HG03175 (cell line): ENCODE measurements around the gene SAYSD1.

ENCODE experiments used
- ATAC-seq: cut with Tn5 transposase; IDR thresholded peaks from one replicate; pipeline ENCODE4 v1.9.1; 2021; ENCODE audit warnings: mild to moderate bottlenecking, moderate library complexity; ENCODE audit not compliant: unreplicated experiment

Gene SAYSD1

GRCh38 chr6:39058471-39059147 is 56.4 kb downstream of the SAYSD1 start:
- no peak for ATAC-seq

- ATAC-seq, result no peak
These were observed 57.5 kb downstream of the SAYSD1 start for GRCh38 chr6:39057251-39058155.

- no peak for ATAC-seq
These were observed 58.3 kb downstream of the SAYSD1 start for GRCh38 chr6:39056681-39057080.

GRCh38 chr6:39056191-39056590 is 58.8 kb downstream of the SAYSD1 start:
- no peak for ATAC-seq

GRCh38 chr6:39055661-39056060 is 59.3 kb downstream of the SAYSD1 start:
- no peak for ATAC-seq

- ATAC-seq, result no peak
These were observed 60.3 kb downstream of the SAYSD1 start for GRCh38 chr6:39054577-39055142.
